HL-60 (cell line): ENCODE measurements around the gene LRRC74B.

Experiments used
- DNase-seq, 2 experiments: peaks; one replicate each; pipeline ENCODE4 v3.0.0-alpha.2; 2010 to 2020; ENCODE audit warnings: low read depth in 1 of 2, low spot score in 1 of 2
- H3K27ac ChIP-seq: fragments of 250-450 bp; sonication (Bioruptor Pico); replicated peaks from 2 replicates; pipeline ENCODE4 v1.5.1; 2020; ENCODE audit warnings: mild to moderate bottlenecking, moderate library complexity
- H3K27me3 ChIP-seq: fragments of 250-450 bp; sonication (Bioruptor Pico); 2 replicates; pipeline ENCODE4 v1.5.1; 2021; ENCODE audit warnings: mild to moderate bottlenecking, moderate library complexity; ENCODE audit not compliant: insufficient read depth, poor library complexity, severe bottlenecking
- H3K4me3 ChIP-seq: replicated peaks from 2 replicates; pipeline ENCODE4 v1.5.1; 2011; ENCODE audit warnings: mild to moderate bottlenecking, control low read depth, low read length; ENCODE audit not compliant: insufficient read depth
- CTCF ChIP-seq: IDR thresholded peaks from one replicate; pipeline ENCODE4 v1.5.1; 2011; ENCODE audit warnings: low read length, control low read depth, inconsistent platforms; ENCODE audit not compliant: insufficient read depth
- GABPA ChIP-seq: IDR thresholded peaks from 2 replicates; pipeline ENCODE4 v1.6.1; 2012; ENCODE audit warnings: low read depth
- POLR2AphosphoS5 ChIP-seq: IDR thresholded peaks from 2 replicates; pipeline ENCODE4 v1.6.1; 2012; ENCODE audit warnings: low read depth
- REST ChIP-seq: IDR thresholded peaks from 2 replicates; pipeline ENCODE4 v1.6.1; 2012; ENCODE audit warnings: low read depth; ENCODE audit not compliant: insufficient replicate concordance
- SPI1 ChIP-seq: IDR thresholded peaks from 2 replicates; pipeline ENCODE4 v1.6.1; 2012; ENCODE audit warnings: low read depth, mild to moderate bottlenecking, borderline replicate concordance

The LRRC74B gene

DNA sequence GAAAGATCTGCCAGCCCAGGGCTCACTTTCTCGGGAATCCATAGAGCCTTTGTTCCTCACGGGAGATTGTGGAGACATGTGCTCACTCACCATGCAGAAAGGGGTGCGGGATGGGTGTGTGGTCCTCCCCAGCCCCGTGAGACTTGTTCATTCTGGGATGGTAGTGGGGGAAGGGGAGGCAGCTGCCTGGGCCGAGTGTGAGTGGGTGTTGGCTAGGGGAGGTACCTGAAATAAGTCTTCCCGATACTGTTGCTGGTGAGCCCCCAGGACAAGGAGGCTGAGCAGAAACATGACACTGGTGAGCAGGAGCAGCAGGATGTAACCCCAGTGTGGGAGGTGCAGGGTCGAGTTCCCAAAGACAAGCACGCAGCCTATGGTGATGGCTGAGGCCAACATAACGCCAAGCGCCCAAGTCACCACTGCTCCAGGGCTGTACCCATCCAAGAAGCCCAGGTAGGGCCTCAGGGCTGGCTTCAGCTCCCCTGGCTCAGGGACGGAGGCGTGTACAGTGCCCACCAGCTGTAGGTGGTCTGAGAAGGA lies 16.2 kb upstream of the LRRC74B start:
- TF ChIP-seq SPI1 (no peak), REST (no peak), GABPA (no peak), POLR2AphosphoS5 (no peak), CTCF (no peak)
- no peak overlapping the region for H3K27ac ChIP-seq
- no peak overlapping the region for H3K4me3 ChIP-seq
- DNase-seq, result no peak
- peaks cover 22% of the 10 kb centered on the region for H3K27me3 ChIP-seq

- no peak overlapping the region for H3K4me3 ChIP-seq
- H3K27me3 ChIP-seq, result peaks cover 22% of the 10 kb centered on the region
- DNase-seq, result no peak
- no peak for TF ChIP-seq GABPA
- TF ChIP-seq REST, result no peak
- no peak for TF ChIP-seq SPI1
- TF ChIP-seq POLR2AphosphoS5, result no peak
- TF ChIP-seq CTCF, result no peak
- H3K27ac ChIP-seq, result no peak overlapping the region
Observed at GRCh38 chr22:21030032-21030431, 15.7 kb upstream of the LRRC74B start.

DNA sequence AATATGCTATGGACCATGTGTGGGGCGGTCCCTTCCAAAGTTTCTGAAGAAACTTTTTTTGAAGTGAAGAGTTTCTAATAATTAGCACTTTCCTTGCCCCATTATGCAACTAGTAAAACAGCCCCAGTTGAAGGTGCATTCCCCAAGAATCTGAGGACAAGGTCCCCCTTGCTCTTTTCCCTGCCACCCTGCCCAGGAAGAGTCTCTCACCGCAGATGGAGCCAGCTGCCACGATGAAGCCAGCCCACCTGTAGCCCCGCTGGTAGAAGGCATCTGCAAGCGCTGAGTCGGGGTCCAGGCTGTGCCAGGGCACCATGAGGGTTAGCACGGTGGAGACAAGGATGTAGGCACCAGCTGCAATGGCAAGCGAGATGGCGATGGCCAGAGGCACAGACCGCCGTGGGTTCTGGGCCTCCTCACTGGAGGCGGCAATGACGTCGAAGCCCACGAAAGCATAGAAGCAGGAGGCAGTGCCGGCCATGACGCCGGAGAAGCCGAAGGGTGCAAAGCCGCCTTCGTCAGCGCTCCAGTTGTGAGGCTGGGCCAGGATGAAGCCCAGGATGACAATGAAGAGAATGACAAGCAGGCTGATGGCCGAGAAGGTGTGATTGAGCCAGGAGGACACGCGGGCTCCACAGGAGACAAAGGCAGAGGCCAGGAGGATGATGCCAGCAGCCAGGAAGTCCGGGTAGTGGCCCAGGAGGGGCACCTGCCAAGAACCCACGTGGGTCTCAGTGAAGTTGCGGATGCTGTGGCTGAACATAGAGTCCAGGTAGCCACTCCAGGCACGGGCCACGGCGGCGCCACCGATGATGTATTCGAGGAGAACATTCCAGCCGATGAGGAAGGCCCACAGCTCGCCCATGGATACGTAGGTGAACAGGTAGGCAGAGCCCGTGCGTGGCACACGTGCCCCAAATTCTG lies 14.9 kb upstream of the LRRC74B start:
- Histone ChIP-seq H3K4me3 (no peak overlapping the region), H3K27ac (no peak overlapping the region), H3K27me3 (peaks cover 22% of the 10 kb centered on the region)
- no peak for TF ChIP-seq POLR2AphosphoS5
- TF ChIP-seq REST, result no peak
- no peak for TF ChIP-seq GABPA
- TF ChIP-seq SPI1, result no peak
- no peak for TF ChIP-seq CTCF
- no peak for DNase-seq
